ENCODE results near the gene FRMD4A. TPM values are rescaled to one million over a fixed set of nuclear protein-coding genes. Genes with fewer than 3 reads are reported as not detected.

Gene FRMD4A
- total and polyA plus RNA-seq, 2 of the 4 experiments (the other 2 are of a cell fraction) = 30.3 to 68.8 TPM

DNA sequence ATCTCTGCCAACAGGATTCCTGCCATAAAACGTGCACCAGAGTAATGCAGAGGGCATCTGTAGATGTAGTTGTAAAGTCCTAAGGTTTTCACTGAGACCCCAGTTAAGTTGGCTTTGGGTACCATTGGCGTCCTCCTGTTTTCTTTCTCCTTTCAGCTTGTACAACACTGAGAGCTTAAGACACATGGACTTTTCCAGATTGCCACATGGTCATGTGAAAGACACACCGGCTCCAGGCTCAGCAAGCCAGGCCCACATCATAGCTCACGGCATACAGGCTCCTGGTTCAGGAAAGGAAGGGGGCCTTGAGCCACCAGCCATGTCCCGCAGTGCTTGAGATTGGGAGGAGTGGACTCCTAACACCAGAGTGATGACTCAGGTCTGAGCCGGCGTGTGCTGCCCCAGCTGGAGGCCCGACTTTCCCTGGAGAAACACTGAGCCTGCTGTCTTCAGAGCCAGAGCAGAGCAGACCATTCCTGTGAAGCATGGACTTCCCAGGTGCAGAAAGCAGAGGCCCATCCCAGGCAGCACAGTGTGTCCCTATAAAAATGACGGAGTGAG is 491.2 kb downstream of the FRMD4A start:
- peak overlapping the region; percentile 81 for H4K5ac ChIP-seq (ENCODE audit: low read depth, low read length)
- peaks cover 24% of the 10 kb centered on the region for H3K9me1 ChIP-seq (ENCODE audit: insufficient read depth, low read length)
- peak overlapping the region; percentile 65; the same call in 1 of the 2 replicates for H2BK120ac ChIP-seq (ENCODE audit: low read depth, low read length)
- H2AK5ac ChIP-seq (ENCODE audit: low read depth, low read length) = peak overlapping the region; percentile 84
- no peak overlapping the region for H3K9ac ChIP-seq (ENCODE audit: low read depth, low read length)
- H2AFZ ChIP-seq (replicated peaks; ENCODE audit: low read length, poor library complexity) = peak overlapping the region; percentile 85
- POLR2A ChIA-PET (ENCODE audit: unreplicated experiment) = no interaction called here
- DNase-seq (peak; percentile 93), ATAC-seq (ENCODE audit: low read depth) (peak; percentile 97)
- no peaks in the 10 kb centered on the region for H3K9me3 ChIP-seq (ENCODE audit: control insufficient read depth, insufficient read depth, low read length)
- H4K8ac ChIP-seq (ENCODE audit: low read depth in 2 of 2, low read length in 2 of 2) = peak overlapping the region in 1 of 2 experiments; percentile 61; a peak in 2 of 4 replicates
- WGBS, 2 experiments (ENCODE audit: extremely low coverage in 2 of 2, insufficient read length in 1 of 2) = 33% methylated on average over 7 of the region's 9 CpGs; no CpG with 5 or more reads in 1 of the 2 experiments
- in situ Hi-C loops (cut with MboI; ENCODE audit: low sequenced_read_pairs) (no loop called here), intact Hi-C loops (cut with micrococcal nuclease) (no loop called here), dilution Hi-C loops (cut with HindIII; ENCODE audit: low sequenced_read_pairs, unreplicated experiment) (no loop called here)
- H2BK15ac ChIP-seq (ENCODE audit: low read depth, low read length) = peak overlapping the region; percentile 51; the same call in 2 of the 3 replicates
- no peak overlapping the region for H3K56ac ChIP-seq (ENCODE audit: extremely low read depth, insufficient read depth, low read length)
- peak overlapping the region; percentile 83 for H2AK9ac ChIP-seq (replicated peaks; ENCODE audit: low read depth, low read length, poor library complexity)
- H3K4me1 ChIP-seq (ENCODE audit: control insufficient read depth, insufficient read depth, low read length) = peaks cover 20% of the 10 kb centered on the region
- H3K4me3 ChIP-seq (ENCODE audit: insufficient read depth, low read depth, low read length) = no peak overlapping the region
- H3K23ac ChIP-seq (ENCODE audit: low read depth, low read length) = peak overlapping the region; percentile 29; the same call in 1 of the 2 replicates
- BruUV-seq (replicated peaks) = no TSS peak
- H3K18ac ChIP-seq (ENCODE audit: low read depth, low read length) = peak overlapping the region; percentile 53; the same call in 1 of the 2 replicates
- H3K4me2 ChIP-seq (ENCODE audit: low read depth, low read length) = peak overlapping the region; percentile 49
- H3K4ac ChIP-seq (ENCODE audit: low read depth, low read length) = peak overlapping the region; percentile 77
- H3K36me3 ChIP-seq (ENCODE audit: control insufficient read depth, insufficient read depth, low read length) = no peaks in the 10 kb centered on the region
- H4K91ac ChIP-seq (ENCODE audit: insufficient read depth, low read depth, low read length) = peak overlapping the region; percentile 41; the same call in 1 of the 2 replicates
- H3K27ac ChIP-seq (ENCODE audit: insufficient read depth, low read length) = no peak overlapping the region
- H3K79me1 ChIP-seq (ENCODE audit: low read depth in 1 of 2, low read length in 2 of 2) = peaks cover 27 to 83% of the 10 kb centered on the region in 2 experiments
- H3K14ac ChIP-seq (replicated peaks; ENCODE audit: low read depth, low read length) = peak overlapping the region; percentile 80
- H4K20me1 ChIP-seq (ENCODE audit: insufficient read depth, low read length) = no peaks in the 10 kb centered on the region; the same call in 1 of the 2 replicates
- peak overlapping the region; percentile 79 for H2BK20ac ChIP-seq (ENCODE audit: low read depth, low read length)
- no peaks in the 10 kb centered on the region for H3K27me3 ChIP-seq (ENCODE audit: control insufficient read depth, insufficient read depth, low read length)
- CTCF ChIA-PET = no interaction called here
- peak overlapping the region; percentile 67 for H2BK5ac ChIP-seq (ENCODE audit: low read depth, low read length, poor library complexity, severe bottlenecking)
- TF ChIP-seq, protein P1, sequence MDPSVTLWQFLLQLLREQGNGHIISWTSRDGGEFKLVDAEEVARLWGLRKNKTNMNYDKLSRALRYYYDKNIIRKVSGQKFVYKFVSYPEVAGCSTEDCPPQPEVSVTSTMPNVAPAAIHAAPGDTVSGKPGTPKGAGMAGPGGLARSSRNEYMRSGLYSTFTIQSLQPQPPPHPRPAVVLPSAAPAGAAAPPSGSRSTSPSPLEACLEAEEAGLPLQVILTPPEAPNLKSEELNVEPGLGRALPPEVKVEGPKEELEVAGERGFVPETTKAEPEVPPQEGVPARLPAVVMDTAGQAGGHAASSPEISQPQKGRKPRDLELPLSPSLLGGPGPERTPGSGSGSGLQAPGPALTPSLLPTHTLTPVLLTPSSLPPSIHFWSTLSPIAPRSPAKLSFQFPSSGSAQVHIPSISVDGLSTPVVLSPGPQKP (IDR thresholded peaks at IDR 0.05; ENCODE audit: borderline replicate concordance, low read depth, low read length) = no peak
- TF ChIP-seq NFE2L2 (IDR thresholded peaks at IDR 0.05; ENCODE audit: low read depth, low read length) = no peak
- TF ChIP-seq MAFK (IDR thresholded peaks at IDR 0.05; ENCODE audit: low read depth, low read length) = peak; percentile 52; the same call in 1 of the 2 replicates
- TF ChIP-seq SMC3 (IDR thresholded peaks at IDR 0.05; ENCODE audit: low read depth, low read length) = no peak
- TF ChIP-seq BHLHE40 (IDR thresholded peaks at IDR 0.05; ENCODE audit: low read depth, low read length) = peak; percentile 51; the same call in 1 of the 2 replicates
- peak; percentile 71; the same call in 1 of the 2 replicates for TF ChIP-seq MXI1 (IDR thresholded peaks at IDR 0.05; ENCODE audit: borderline replicate concordance, low read depth, low read length)
- peak; percentile 49; the same call in 1 of the 2 replicates for TF ChIP-seq FOS (IDR thresholded peaks at IDR 0.05; ENCODE audit: low read depth, low read length)
- TF ChIP-seq, protein P2, sequence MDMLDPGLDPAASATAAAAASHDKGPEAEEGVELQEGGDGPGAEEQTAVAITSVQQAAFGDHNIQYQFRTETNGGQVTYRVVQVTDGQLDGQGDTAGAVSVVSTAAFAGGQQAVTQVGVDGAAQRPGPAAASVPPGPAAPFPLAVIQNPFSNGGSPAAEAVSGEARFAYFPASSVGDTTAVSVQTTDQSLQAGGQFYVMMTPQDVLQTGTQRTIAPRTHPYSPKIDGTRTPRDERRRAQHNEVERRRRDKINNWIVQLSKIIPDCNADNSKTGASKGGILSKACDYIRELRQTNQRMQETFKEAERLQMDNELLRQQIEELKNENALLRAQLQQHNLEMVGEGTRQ (IDR thresholded peaks at IDR 0.05; ENCODE audit: low read depth, low read length) = no peak
- no peak for TF ChIP-seq RFX5 (IDR thresholded peaks at IDR 0.05; ENCODE audit: low read depth, low read length)
- no peak for TF ChIP-seq CHD1 (IDR thresholded peaks at IDR 0.05; ENCODE audit: low read depth, low read length)
- peak; percentile 36; the same call in 1 of the 2 replicates for TF ChIP-seq MAZ (IDR thresholded peaks at IDR 0.05; ENCODE audit: borderline replicate concordance, low read depth, low read length)
- TF ChIP-seq, protein P3, sequence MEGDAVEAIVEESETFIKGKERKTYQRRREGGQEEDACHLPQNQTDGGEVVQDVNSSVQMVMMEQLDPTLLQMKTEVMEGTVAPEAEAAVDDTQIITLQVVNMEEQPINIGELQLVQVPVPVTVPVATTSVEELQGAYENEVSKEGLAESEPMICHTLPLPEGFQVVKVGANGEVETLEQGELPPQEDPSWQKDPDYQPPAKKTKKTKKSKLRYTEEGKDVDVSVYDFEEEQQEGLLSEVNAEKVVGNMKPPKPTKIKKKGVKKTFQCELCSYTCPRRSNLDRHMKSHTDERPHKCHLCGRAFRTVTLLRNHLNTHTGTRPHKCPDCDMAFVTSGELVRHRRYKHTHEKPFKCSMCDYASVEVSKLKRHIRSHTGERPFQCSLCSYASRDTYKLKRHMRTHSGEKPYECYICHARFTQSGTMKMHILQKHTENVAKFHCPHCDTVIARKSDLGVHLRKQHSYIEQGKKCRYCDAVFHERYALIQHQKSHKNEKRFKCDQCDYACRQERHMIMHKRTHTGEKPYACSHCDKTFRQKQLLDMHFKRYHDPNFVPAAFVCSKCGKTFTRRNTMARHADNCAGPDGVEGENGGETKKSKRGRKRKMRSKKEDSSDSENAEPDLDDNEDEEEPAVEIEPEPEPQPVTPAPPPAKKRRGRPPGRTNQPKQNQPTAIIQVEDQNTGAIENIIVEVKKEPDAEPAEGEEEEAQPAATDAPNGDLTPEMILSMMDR (conservative IDR thresholded peaks at IDR 0.05; ENCODE audit: low read depth, low read length) = no peak
- TF ChIP-seq RCOR1 (IDR thresholded peaks at IDR 0.05; ENCODE audit: insufficient replicate concordance, low read length) = peak; percentile 16
- TF ChIP-seq CEBPB (IDR thresholded peaks at IDR 0.05; ENCODE audit: low read depth, low read length) = no peak
- no peak for TF ChIP-seq POLR2A (IDR thresholded peaks at IDR 0.05; ENCODE audit: low read depth, low read length)

Data from IMR-90 (cell line).